Measurements from ENCODE around the gene ASPSCR1. TPM values are rescaled to one million over a fixed set of nuclear protein-coding genes. Genes with fewer than 3 reads are reported as not detected.

The ASPSCR1 gene
- total and polyA plus RNA-seq, 2 donors from 2014 or later: 35.2 to 57.5 TPM

GRCh38 chr17:82050761-82051641, 73.6 kb downstream of the ASPSCR1 start:
- FAIRE-seq (no peak), DNase-seq (peak in 2 of 5 donors; percentile 41 to 80)
- intact Hi-C loops (cut with DNase I): no loop called here
- Histone ChIP-seq H3K4me3 (ENCODE audit: low read length in 3 of 3) (peak overlapping the region; percentile 33 to 66 (median 56)), H3K27ac (ENCODE audit: low read depth in 2 of 2, low read length in 2 of 2) (no peak overlapping the region), H3K9me3 (ENCODE audit: control insufficient read depth in 2 of 3, insufficient read depth in 1 of 3, low read length in 3 of 3) (no peaks in the 10 kb centered on the region), H3K27me3 (ENCODE audit: control insufficient read depth, insufficient read depth, low read length) (no peaks in the 10 kb centered on the region), H3K36me3 (ENCODE audit: control insufficient read depth in 2 of 3, insufficient read depth in 3 of 3, low read length in 3 of 3) (peaks cover 2 to 9% (median 3%) of the 10 kb centered on the region in 3 donors), H3K4me1 (ENCODE audit: control insufficient read depth in 2 of 3, insufficient read depth in 2 of 3, low read depth in 1 of 3, low read length in 3 of 3) (peaks cover 0 to 24% (median 8%) of the 10 kb centered on the region in 3 donors), H3K9ac (ENCODE audit: low read length in 3 of 3) (peak overlapping the region in 2 of 3 donors; percentile 34 to 41)
- no peak for TF ChIP-seq CTCF (IDR thresholded peaks at IDR 0.05; ENCODE audit: borderline replicate concordance, extremely low read depth, insufficient read depth)

GRCh38 chr17:82051776-82052637, 74.6 kb downstream of the ASPSCR1 start, which contains the start of the genes GPS1 and RFNG:
GPS1 (plus strand) TSS chr17:82051898; CDS start chr17:82051932, 34 bp downstream.
RFNG (minus strand) TSS chr17:82051811; CDS start chr17:82051766, 45 bp downstream.
- H3K4me3 ChIP-seq (ENCODE audit: low read length in 3 of 3): peak within 1 kb of the TSS; percentile 51 to 82 (median 80)
- DNase-seq (peak; percentile 71 to 91 (median 87)), FAIRE-seq (no peak)
- no peaks in the 10 kb centered on the region for H3K9me3 ChIP-seq (ENCODE audit: control insufficient read depth in 2 of 3, insufficient read depth in 1 of 3, low read length in 3 of 3)
- TF ChIP-seq CTCF (IDR thresholded peaks at IDR 0.05; ENCODE audit: borderline replicate concordance, extremely low read depth, insufficient read depth): no peak
- peaks cover 0 to 27% (median 8%) of the 10 kb centered on the region in 3 donors for H3K4me1 ChIP-seq (ENCODE audit: control insufficient read depth in 2 of 3, insufficient read depth in 2 of 3, low read depth in 1 of 3, low read length in 3 of 3)
- H3K27ac ChIP-seq (ENCODE audit: low read depth in 2 of 2, low read length in 2 of 2): no peak within 1 kb of the TSS
- intact Hi-C loops (cut with DNase I): no loop called here
- peak within 1 kb of the TSS in 2 of 3 donors; percentile 46 to 69 for H3K9ac ChIP-seq (ENCODE audit: low read length in 3 of 3)
- no peaks in the 10 kb centered on the region for H3K27me3 ChIP-seq (ENCODE audit: control insufficient read depth, insufficient read depth, low read length)
- H3K36me3 ChIP-seq (ENCODE audit: control insufficient read depth in 2 of 3, insufficient read depth in 3 of 3, low read length in 3 of 3): peaks cover 2 to 9% (median 5%) of the 10 kb centered on the region in 3 donors

GRCh38 chr17:82052638-82053059, 75.2 kb downstream of the ASPSCR1 start:
- H3K9me3 ChIP-seq (ENCODE audit: control insufficient read depth in 2 of 3, insufficient read depth in 1 of 3, low read length in 3 of 3): no peaks in the 10 kb centered on the region
- H3K9ac ChIP-seq (ENCODE audit: low read length in 3 of 3): peak overlapping the region in 2 of 3 donors; percentile 11 to 69
- DNase-seq (peak in 1 of 5 donors; percentile 77), FAIRE-seq (no peak)
- no peak for TF ChIP-seq CTCF (IDR thresholded peaks at IDR 0.05; ENCODE audit: borderline replicate concordance, extremely low read depth, insufficient read depth)
- no peak overlapping the region for H3K27ac ChIP-seq (ENCODE audit: low read depth in 2 of 2, low read length in 2 of 2)
- peaks cover 0 to 30% (median 9%) of the 10 kb centered on the region in 3 donors for H3K4me1 ChIP-seq (ENCODE audit: control insufficient read depth in 2 of 3, insufficient read depth in 2 of 3, low read depth in 1 of 3, low read length in 3 of 3)
- peaks cover 0 to 9% (median 2%) of the 10 kb centered on the region in 3 donors for H3K36me3 ChIP-seq (ENCODE audit: control insufficient read depth in 2 of 3, insufficient read depth in 3 of 3, low read length in 3 of 3)
- peak overlapping the region; percentile 51 to 82 (median 80) for H3K4me3 ChIP-seq (ENCODE audit: low read length in 3 of 3)
- H3K27me3 ChIP-seq (ENCODE audit: control insufficient read depth, insufficient read depth, low read length): no peaks in the 10 kb centered on the region
- intact Hi-C loops (cut with DNase I): no loop called here

Data from kidney (tissue), 14 donors.